GM18909 (cell line): ENCODE measurements around the gene FANCC.

ENCODE experiments used
- ATAC-seq: cut with Tn5 transposase; IDR thresholded peaks from one replicate; pipeline ENCODE4 v1.9.1; 2021; ENCODE audit warnings: mild to moderate bottlenecking; ENCODE audit not compliant: unreplicated experiment, poor library complexity

The FANCC gene

GRCh38 chr9:95077766-95078370 lies 239.6 kb downstream of the FANCC start:
- no peak for ATAC-seq

GRCh38 chr9:95077053-95077765 lies 240.3 kb downstream of the FANCC start:
- no peak for ATAC-seq

GRCh38 chr9:95076696-95077052 lies 240.8 kb downstream of the FANCC start:
- ATAC-seq = no peak

GRCh38 chr9:95075700-95076099 lies 241.8 kb downstream of the FANCC start:
- no peak for ATAC-seq

GRCh38 chr9:95074632-95075031 lies 242.9 kb downstream of the FANCC start:
- no peak for ATAC-seq

- ATAC-seq = no peak
Observed at GRCh38 chr9:95073918-95074317, 243.6 kb downstream of the FANCC start.

- no peak for ATAC-seq
Observed at GRCh38 chr9:95073042-95073607, 244.4 kb downstream of the FANCC start.

GRCh38 chr9:95071925-95072324 lies 245.6 kb downstream of the FANCC start:
- ATAC-seq = no peak

GRCh38 chr9:95071450-95071849 lies 246.1 kb downstream of the FANCC start:
- no peak for ATAC-seq

GRCh38 chr9:95070549-95071021 lies 246.9 kb downstream of the FANCC start:
- no peak for ATAC-seq

GRCh38 chr9:95067897-95068296 lies 249.6 kb downstream of the FANCC start:
- ATAC-seq = no peak

- no peak for ATAC-seq
Observed at GRCh38 chr9:95067057-95067456, 250.5 kb downstream of the FANCC start.

- no peak for ATAC-seq
Observed at GRCh38 chr9:95065224-95065623, 252.3 kb downstream of the FANCC start.

- ATAC-seq = no peak
Observed at GRCh38 chr9:95063300-95063699, 254.2 kb downstream of the FANCC start.

- no peak for ATAC-seq
Observed at GRCh38 chr9:95062596-95063065, 254.9 kb downstream of the FANCC start.

GRCh38 chr9:95061916-95062595 lies 255.5 kb downstream of the FANCC start:
- no peak for ATAC-seq

GRCh38 chr9:95060916-95061315 lies 256.6 kb downstream of the FANCC start:
- ATAC-seq = no peak

GRCh38 chr9:95060234-95060633 lies 257.3 kb downstream of the FANCC start:
- ATAC-seq = no peak

- ATAC-seq = no peak
Observed at GRCh38 chr9:95058795-95059386, 258.6 kb downstream of the FANCC start.

GRCh38 chr9:95058121-95058785 lies 259.3 kb downstream of the FANCC start:
- ATAC-seq = no peak
